NCI-H2196 treated with DMSO at 0.1 percent for 48 hours (cell line): ENCODE measurements around the gene PTPRG.

Experiments used
- DNase-seq: peaks from one replicate; lab custom pipeline; 2025; ENCODE audit not compliant: unreplicated experiment; lab: John Stamatoyannopoulos, UW

PTPRG gene

GRCh38 chr3:61583890-61584875, 22.8 kb downstream of the PTPRG start:
- no peak for DNase-seq

- no peak for DNase-seq
Measured at GRCh38 chr3:61589856-61590255, 28.5 kb downstream of the PTPRG start.

GRCh38 chr3:61591300-61591699, 29.9 kb downstream of the PTPRG start:
- no peak for DNase-seq

- no peak for DNase-seq
Measured at GRCh38 chr3:61593446-61594029, 32.2 kb downstream of the PTPRG start.

- DNase-seq, result no peak
Measured at GRCh38 chr3:61594144-61594963, 33.0 kb downstream of the PTPRG start.

GRCh38 chr3:61594964-61595285, 33.6 kb downstream of the PTPRG start:
- no peak for DNase-seq

- no peak for DNase-seq
Measured at GRCh38 chr3:61595288-61595687, 33.9 kb downstream of the PTPRG start.

- no peak for DNase-seq
Measured at GRCh38 chr3:61595826-61596225, 34.5 kb downstream of the PTPRG start.

GRCh38 chr3:61597906-61598305, 36.5 kb downstream of the PTPRG start:
- no peak for DNase-seq

- no peak for DNase-seq
Measured at GRCh38 chr3:61600195-61600594, 38.8 kb downstream of the PTPRG start.

- DNase-seq, result no peak
Measured at GRCh38 chr3:61601831-61602230, 40.5 kb downstream of the PTPRG start.

- DNase-seq, result no peak
Measured at GRCh38 chr3:61602466-61602865, 41.1 kb downstream of the PTPRG start.

- DNase-seq, result no peak
Measured at GRCh38 chr3:61605589-61606175, 44.3 kb downstream of the PTPRG start.

GRCh38 chr3:61606196-61606595, 44.8 kb downstream of the PTPRG start:
- DNase-seq, result no peak

- no peak for DNase-seq
Measured at GRCh38 chr3:61608072-61608471, 46.7 kb downstream of the PTPRG start.

GRCh38 chr3:61608711-61609110, 47.3 kb downstream of the PTPRG start:
- DNase-seq, result no peak

GRCh38 chr3:61610316-61610715, 48.9 kb downstream of the PTPRG start:
- no peak for DNase-seq

GRCh38 chr3:61612211-61613194, 51.1 kb downstream of the PTPRG start:
- no peak for DNase-seq

- DNase-seq, result no peak
Measured at GRCh38 chr3:61613666-61614065, 52.3 kb downstream of the PTPRG start.

- no peak for DNase-seq
Measured at GRCh38 chr3:61615643-61616042, 54.3 kb downstream of the PTPRG start.
